Gastrocnemius medialis (tissue), 4 donors: ENCODE results near the gene LAPTM4A. TPM values are rescaled to one million over a fixed set of nuclear protein-coding genes. Genes with fewer than 3 reads are reported as not detected.

Source experiments
- ATAC-seq, 2 donors: fragments of 150-250 bp; one replicate each; pipeline ENCODE4 v1.9.1; 2016
- DNase-seq, 2 donors: peaks; one replicate each; pipeline ENCODE4 v3.0.0-alpha.2; 2019
- H3K27ac ChIP-seq, 4 donors: fragments of 200-600 bp; sonication (generic); 1 replicate in 1 of 4; 2 replicates in 3 of 4; pipeline ENCODE4 v1.5.1; 2016 to 2018; ENCODE audit warnings: mild to moderate bottlenecking in 2 of 4, moderate library complexity in 1 of 4
- H3K27me3 ChIP-seq, 3 donors: fragments of 200-600 bp; sonication (generic) in 2 of 3; 1 replicate in 1 of 3; 2 replicates in 2 of 3; pipeline versions ENCODE4 v1.5.1 to v1.6.0; 2016 to 2019; ENCODE audit warnings: mild to moderate bottlenecking in 1 of 3, moderate library complexity in 1 of 3
- H3K36me3 ChIP-seq, 2 donors: fragments of 200-600 bp; sonication (generic) in 1 of 2; one replicate each; pipeline ENCODE4 v1.5.1; 2017 to 2018
- H3K4me1 ChIP-seq, 2 donors: fragments of 200-600 bp; sonication (generic) in 1 of 2; one replicate each; pipeline ENCODE4 v1.5.1; 2016 to 2017; ENCODE audit warnings: mild to moderate bottlenecking in 2 of 2
- H3K4me3 ChIP-seq, 4 donors: fragments of 200-600 bp; sonication (generic) in 3 of 4; 1 replicate in 1 of 4; 2 replicates in 3 of 4; pipeline ENCODE4 v1.5.1; 2016 to 2019; ENCODE audit warnings: mild to moderate bottlenecking in 2 of 4
- H3K9me3 ChIP-seq, 3 donors: fragments of 200-600 bp; sonication (generic) in 2 of 3; 1 replicate in 1 of 3; 2 replicates in 2 of 3; pipeline ENCODE4 v1.5.1; 2016 to 2019
- CTCF ChIP-seq, 5 experiments: fragments of 450-650 bp in 3 of 5; fragments of 200-600 bp in 2 of 5; sonication (generic) in 2 of 5; IDR thresholded peaks in 4 of 5; conservative IDR thresholded peaks in 1 of 5; 1 replicate in 4 of 5; 2 replicates in 1 of 5; pipeline ENCODE4 v1.5.1; 2016 to 2019; ENCODE audit warnings: antibody characterized with exemption in 5 of 5, mild to moderate bottlenecking in 3 of 5, moderate library complexity in 3 of 5
- POLR2A ChIP-seq, 2 donors: fragments of 450-650 bp; IDR thresholded peaks; one replicate each; pipeline ENCODE4 v1.6.1; 2017; ENCODE audit warnings: antibody characterized with exemption in 2 of 2, mild to moderate bottlenecking in 2 of 2, moderate library complexity in 2 of 2
- in situ Hi-C, 4 donors: fragments of 200-750 bp; cut with MboI; loops; one replicate each; pipeline versions ENCODE4 v1.15.0 to v1.8.0; 2017; ENCODE audit warnings: low sequenced_read_pairs in 4 of 4
- intact Hi-C: fragments of 100-400 bp; cut with DNase I; formaldehyde crosslinking; loops from one replicate; pipeline ENCODE4 v1.15.1; 2023; ENCODE audit warnings: low total_unique reads
- total RNA-seq, 4 donors: library from RNA; depleted of rRNA; stranded (reverse); fragments of >200 nt; gene quantifications; one replicate each; pipeline versions ENCODE4 v1.1.0 to v1.2.3, GENCODE V29; 2016

The LAPTM4A gene
- total RNA-seq, result 10 to 100 TPM; 53.8 to 62.3 (median 57.4) TPM

- DNase-seq (peak; percentile 99 to 100), ATAC-seq (peak; percentile 98 to 99)
- in situ Hi-C loops, result loop anchor here in 1 of 4 donors (25.0 kb wide), 1 partner anchor 586 kb away; no protein-coding TSS in a partner anchor
- TF ChIP-seq POLR2A (IDR thresholded peaks at IDR 0.05) (peak; percentile 90 to 93), CTCF (IDR thresholded peaks at IDR 0.05 in 4 of 5, conservative IDR thresholded peaks at IDR 0.05 in 1 of 5) (peak in 4 of 5 experiments; percentile 16 to 46 (median 39))
- Histone ChIP-seq H3K4me1 (peaks cover 32% of the 10 kb centered on the region in 2 donors), H3K27ac (peak within 1 kb of the TSS; percentile 95 to 100 (median 95)), H3K36me3 (no peaks in the 10 kb centered on the region), H3K4me3 (peak within 1 kb of the TSS; percentile 80 to 100 (median 87)), H3K27me3 (no peaks in the 10 kb centered on the region), H3K9me3 (no peaks in the 10 kb centered on the region)
- intact Hi-C loops, result loop anchor here (1.0 to 5.0 kb wide), 5 partner anchors 40 to 601 kb away; partner anchors contain the start of genes HS1BP3, PUM2, TTC32 and WDR35
These were observed at the start of gene LAPTM4A for GRCh38 chr2:20051532-20052228. TSS of gene LAPTM4A (minus strand) at chr2:20051628. CDS start at chr2:20051520, 108 bp downstream.

GRCh38 chr2:20100711-20101110 is 49.3 kb upstream of the LAPTM4A start:
- H3K27me3 ChIP-seq, result peaks cover 0 to 7% (median 6%) of the 10 kb centered on the region in 3 donors
- TF ChIP-seq CTCF (IDR thresholded peaks at IDR 0.05 in 4 of 5, conservative IDR thresholded peaks at IDR 0.05 in 1 of 5), result no peak
- no peak for TF ChIP-seq POLR2A (IDR thresholded peaks at IDR 0.05)
- DNase-seq, result no peak
- no peak overlapping the region for H3K4me3 ChIP-seq
- in situ Hi-C loops (no loop called here), intact Hi-C loops (no loop called here)
- H3K36me3 ChIP-seq, result no peaks in the 10 kb centered on the region
- H3K27ac ChIP-seq, result no peak overlapping the region
- no peaks in the 10 kb centered on the region for H3K4me1 ChIP-seq
- ATAC-seq, result no peak
- peaks cover 0 to 4% (median 0%) of the 10 kb centered on the region in 3 donors for H3K9me3 ChIP-seq

- Histone ChIP-seq H3K4me1 (no peaks in the 10 kb centered on the region), H3K36me3 (no peaks in the 10 kb centered on the region), H3K9me3 (peaks cover 0 to 4% (median 0%) of the 10 kb centered on the region in 3 donors), H3K27ac (no peak overlapping the region), H3K4me3 (no peak overlapping the region), H3K27me3 (peaks cover 0 to under 1% (median 0%) of the 10 kb centered on the region in 3 donors)
- intact Hi-C loops, result no loop called here
- in situ Hi-C loops, result no loop called here
- TF ChIP-seq CTCF (IDR thresholded peaks at IDR 0.05 in 4 of 5, conservative IDR thresholded peaks at IDR 0.05 in 1 of 5) (no peak), POLR2A (IDR thresholded peaks at IDR 0.05) (no peak)
- DNase-seq (no peak), ATAC-seq (no peak)
These were observed 48.4 kb upstream of the LAPTM4A start for GRCh38 chr2:20099780-20100179.

- DNase-seq, result peak; percentile 64 to 74
- peaks cover 10 to 12% of the 10 kb centered on the region in 2 donors for H3K4me1 ChIP-seq
- H3K36me3 ChIP-seq, result no peaks in the 10 kb centered on the region
- ATAC-seq, result peak; percentile 84 to 86
- no peaks in the 10 kb centered on the region for H3K27me3 ChIP-seq
- peaks cover 0 to 4% (median 0%) of the 10 kb centered on the region in 3 donors for H3K9me3 ChIP-seq
- no peak overlapping the region for H3K27ac ChIP-seq
- TF ChIP-seq POLR2A (IDR thresholded peaks at IDR 0.05), result no peak
- peak; percentile 80 to 93 (median 85) for TF ChIP-seq CTCF (IDR thresholded peaks at IDR 0.05 in 4 of 5, conservative IDR thresholded peaks at IDR 0.05 in 1 of 5)
- intact Hi-C loops, result loop anchor here (1.0 kb wide), 2 partner anchors 83 to 143 kb away; no protein-coding TSS in a partner anchor
- no peak overlapping the region for H3K4me3 ChIP-seq
- in situ Hi-C loops, result no loop called here
These were observed 46.7 kb upstream of the LAPTM4A start for GRCh38 chr2:20097889-20098714.
